Measurements from ENCODE around the gene ATP11A.

Gene ATP11A

DNA sequence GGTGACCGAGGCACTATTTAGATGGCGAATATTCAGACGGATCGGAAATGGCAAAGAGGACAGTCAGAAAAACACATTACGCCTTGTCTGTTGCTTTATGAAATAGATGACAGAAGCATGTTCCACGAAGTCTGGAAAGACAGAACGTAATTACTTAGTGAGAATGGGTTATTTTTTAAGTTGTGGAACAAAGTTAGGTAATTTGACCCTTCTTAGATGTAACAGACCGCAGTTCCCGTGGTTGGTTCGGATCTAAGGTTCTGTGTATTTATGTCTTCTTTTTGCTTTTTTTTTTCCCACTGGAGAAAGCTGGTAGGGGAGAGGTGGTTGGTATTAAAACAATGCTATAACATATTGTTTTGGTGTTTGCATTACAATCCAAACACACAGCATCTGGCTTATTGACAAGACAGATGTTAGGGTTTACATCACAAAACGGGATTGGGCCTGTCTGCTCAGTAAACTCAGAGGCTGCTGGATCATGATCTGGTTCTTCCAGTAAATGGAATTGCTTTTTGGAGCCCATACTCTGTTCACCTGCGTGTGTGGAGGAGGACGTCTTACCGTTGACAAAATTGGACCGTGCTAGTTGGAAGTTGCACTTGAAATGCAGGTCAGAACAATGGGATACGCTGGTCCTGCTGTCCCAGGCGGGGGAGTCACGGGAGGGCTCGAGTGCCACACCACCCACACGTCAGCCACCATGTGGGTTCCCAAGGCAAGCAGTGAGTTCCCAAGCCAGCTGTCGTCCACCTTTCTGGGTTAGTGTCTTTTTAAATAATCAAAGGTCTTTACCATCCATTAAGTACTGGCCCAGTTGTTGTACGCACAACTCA lies 13.8 kb downstream of the ATP11A start:
- no peak overlapping the region for H3K23ac ChIP-seq (ENCODE audit: low read length)
- H4K91ac ChIP-seq (ENCODE audit: low read depth, low read length) = no peak overlapping the region
- no peak overlapping the region for H2BK120ac ChIP-seq (ENCODE audit: insufficient read depth, low read length, poor library complexity)
- WGBS (ENCODE audit: extremely low coverage, insufficient coverage, insufficient read length) = no CpG with 5 or more reads among the region's 22 CpGs
- H3K14ac ChIP-seq (ENCODE audit: low read length) = no peak overlapping the region
- no peak overlapping the region for H3K4me2 ChIP-seq (ENCODE audit: low read length)
- no peak overlapping the region for H3K9ac ChIP-seq (ENCODE audit: low read length)
- no peak overlapping the region for H3K27ac ChIP-seq (ENCODE audit: low read depth, low read length)
- H2BK12ac ChIP-seq (ENCODE audit: low read length) = no peak overlapping the region
- H3K9me3 ChIP-seq (ENCODE audit: insufficient read depth, low read depth, low read length) = no peaks in the 10 kb centered on the region
- DNase-seq = no peak
- H3K18ac ChIP-seq (ENCODE audit: low read length) = no peak overlapping the region
- no peak overlapping the region for H2AK5ac ChIP-seq (ENCODE audit: low read length)
- no peaks in the 10 kb centered on the region for H3K27me3 ChIP-seq (ENCODE audit: insufficient read depth, low read length)
- H3K36me3 ChIP-seq (ENCODE audit: control insufficient read depth in 1 of 2, insufficient read depth in 2 of 2, low read length in 2 of 2) = no peaks in the 10 kb centered on the region
- H3K4me3 ChIP-seq (ENCODE audit: low read depth, low read length) = no peak overlapping the region
- no peak overlapping the region for H4K8ac ChIP-seq (ENCODE audit: low read depth, low read length)
- H3K4ac ChIP-seq (ENCODE audit: low read depth, low read length) = peak overlapping the region; percentile 42
- H2AFZ ChIP-seq (ENCODE audit: insufficient read depth, low read length, poor library complexity) = no peak overlapping the region
- H3K4me1 ChIP-seq (ENCODE audit: control insufficient read depth in 1 of 2, insufficient read depth in 2 of 2, low read length in 2 of 2) = peaks cover 16 to 18% of the 10 kb centered on the region in 2 experiments
- no peak overlapping the region for H2BK5ac ChIP-seq (ENCODE audit: low read depth, low read length, poor library complexity)
- no peak overlapping the region for H4K12ac ChIP-seq (ENCODE audit: low read depth, low read length)
- H3K79me2 ChIP-seq (ENCODE audit: control insufficient read depth, insufficient read depth, low read length, poor library complexity) = peaks cover 22% of the 10 kb centered on the region
- no peaks in the 10 kb centered on the region for H3K79me1 ChIP-seq (ENCODE audit: low read length)

DNA sequence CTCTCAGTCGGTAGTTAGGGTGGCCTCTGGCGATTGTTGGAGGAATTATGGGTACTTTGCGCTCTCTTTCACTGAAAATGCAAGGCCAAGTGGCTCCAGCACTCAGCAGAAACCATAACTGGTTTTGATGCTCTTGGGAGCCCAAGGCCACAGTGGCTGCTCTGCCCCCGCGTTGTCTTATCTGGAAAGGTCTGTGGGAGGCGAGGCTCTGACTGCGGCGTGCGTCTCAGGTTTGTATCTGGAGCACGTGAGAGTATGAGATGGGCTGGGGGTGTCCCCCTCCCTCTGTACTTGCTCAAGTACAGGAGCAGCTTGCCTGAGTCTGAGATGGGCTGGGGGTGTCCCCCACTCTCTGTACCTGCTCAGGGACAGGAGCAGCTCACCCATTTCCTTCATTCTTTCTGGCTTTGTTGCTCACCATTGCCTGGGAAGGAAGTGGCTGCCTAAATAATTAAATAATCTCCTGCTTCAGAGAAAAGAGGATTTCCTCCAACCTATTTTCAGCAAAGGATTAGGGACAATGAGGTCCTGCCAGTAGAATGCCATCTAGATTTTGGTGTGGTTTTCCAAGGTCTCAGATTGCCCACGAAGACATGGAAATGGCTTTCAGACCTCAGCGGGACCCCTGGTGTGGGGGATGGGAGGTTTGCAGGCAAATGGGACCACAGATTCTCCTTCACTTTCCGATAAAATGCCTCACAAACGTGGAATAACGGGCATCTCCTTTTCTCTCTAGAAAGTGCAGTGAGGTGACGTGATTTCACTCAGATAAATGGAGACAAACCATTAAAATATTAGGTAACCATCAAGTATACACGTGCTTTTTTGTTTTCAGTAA lies 14.7 kb downstream of the ATP11A start:
- H2BK12ac ChIP-seq (ENCODE audit: low read length) = no peak overlapping the region
- H3K14ac ChIP-seq (ENCODE audit: low read length) = no peak overlapping the region
- no peak overlapping the region for H4K12ac ChIP-seq (ENCODE audit: low read depth, low read length)
- peaks cover 20% of the 10 kb centered on the region for H3K79me2 ChIP-seq (ENCODE audit: control insufficient read depth, insufficient read depth, low read length, poor library complexity)
- no peak overlapping the region for H3K4me3 ChIP-seq (ENCODE audit: low read depth, low read length)
- H3K36me3 ChIP-seq (ENCODE audit: control insufficient read depth in 1 of 2, insufficient read depth in 2 of 2, low read length in 2 of 2) = no peaks in the 10 kb centered on the region
- H3K9ac ChIP-seq (ENCODE audit: low read length) = no peak overlapping the region
- peak overlapping the region; percentile 16 for H3K4ac ChIP-seq (ENCODE audit: low read depth, low read length)
- no peaks in the 10 kb centered on the region for H3K79me1 ChIP-seq (ENCODE audit: low read length)
- H2BK5ac ChIP-seq (ENCODE audit: low read depth, low read length, poor library complexity) = no peak overlapping the region
- H3K27me3 ChIP-seq (ENCODE audit: insufficient read depth, low read length) = no peaks in the 10 kb centered on the region
- no peak overlapping the region for H4K8ac ChIP-seq (ENCODE audit: low read depth, low read length)
- no peak overlapping the region for H2BK120ac ChIP-seq (ENCODE audit: insufficient read depth, low read length, poor library complexity)
- H3K23ac ChIP-seq (ENCODE audit: low read length) = no peak overlapping the region
- no peak overlapping the region for H2AFZ ChIP-seq (ENCODE audit: insufficient read depth, low read length, poor library complexity)
- peak overlapping the region; percentile 8 for H3K18ac ChIP-seq (ENCODE audit: low read length)
- no peaks in the 10 kb centered on the region for H3K9me3 ChIP-seq (ENCODE audit: insufficient read depth, low read depth, low read length)
- no peak overlapping the region for H3K4me2 ChIP-seq (ENCODE audit: low read length)
- WGBS (ENCODE audit: extremely low coverage, insufficient coverage, insufficient read length) = no CpG with 5 or more reads among the region's 17 CpGs
- H3K27ac ChIP-seq (ENCODE audit: low read depth, low read length) = no peak overlapping the region
- DNase-seq = no peak
- H4K91ac ChIP-seq (ENCODE audit: low read depth, low read length) = no peak overlapping the region
- H2AK5ac ChIP-seq (ENCODE audit: low read length) = no peak overlapping the region
- peaks cover 16% of the 10 kb centered on the region in 2 experiments for H3K4me1 ChIP-seq (ENCODE audit: control insufficient read depth in 1 of 2, insufficient read depth in 2 of 2, low read length in 2 of 2)

DNA sequence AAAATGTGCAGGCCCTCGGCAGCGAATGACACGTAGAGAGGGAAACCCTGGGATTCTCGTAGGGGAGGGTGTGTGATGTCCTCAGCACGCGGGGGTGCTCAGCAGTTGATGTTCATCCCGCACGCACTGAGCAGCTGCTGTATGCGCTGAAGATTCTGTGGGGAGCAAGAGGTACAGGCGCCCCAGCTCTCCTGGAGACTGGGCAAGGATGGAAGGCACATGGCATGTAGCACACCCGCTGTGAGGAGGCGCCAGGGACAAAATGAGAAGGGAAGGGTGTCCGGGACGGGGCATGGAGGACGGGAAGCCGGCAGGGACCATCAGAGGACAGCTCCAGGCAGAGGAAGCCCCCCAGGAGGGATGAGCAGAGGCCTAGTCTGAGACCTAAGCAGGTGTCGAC lies 15.4 kb downstream of the ATP11A start:
- Histone ChIP-seq H3K14ac (ENCODE audit: low read length) (no peak overlapping the region), H4K8ac (ENCODE audit: low read depth, low read length) (no peak overlapping the region), H3K79me2 (ENCODE audit: control insufficient read depth, insufficient read depth, low read length, poor library complexity) (peaks cover 16% of the 10 kb centered on the region), H3K79me1 (ENCODE audit: low read length) (peaks cover 2% of the 10 kb centered on the region), H3K9me3 (ENCODE audit: insufficient read depth, low read depth, low read length) (peaks cover 3% of the 10 kb centered on the region), H4K91ac (ENCODE audit: low read depth, low read length) (no peak overlapping the region), H2AFZ (ENCODE audit: insufficient read depth, low read length, poor library complexity) (no peak overlapping the region), H3K36me3 (ENCODE audit: control insufficient read depth in 1 of 2, insufficient read depth in 2 of 2, low read length in 2 of 2) (no peaks in the 10 kb centered on the region), H2BK12ac (ENCODE audit: low read length) (no peak overlapping the region), H3K27me3 (ENCODE audit: insufficient read depth, low read length) (no peaks in the 10 kb centered on the region), H3K4me1 (ENCODE audit: control insufficient read depth in 1 of 2, insufficient read depth in 2 of 2, low read length in 2 of 2) (peaks cover 22% of the 10 kb centered on the region in 2 experiments), H2AK5ac (ENCODE audit: low read length) (peak overlapping the region; percentile 66), H3K9ac (ENCODE audit: low read length) (no peak overlapping the region), H3K4me2 (ENCODE audit: low read length) (no peak overlapping the region), H3K27ac (ENCODE audit: low read depth, low read length) (no peak overlapping the region), H3K23ac (ENCODE audit: low read length) (no peak overlapping the region), H2BK5ac (ENCODE audit: low read depth, low read length, poor library complexity) (no peak overlapping the region), H4K12ac (ENCODE audit: low read depth, low read length) (no peak overlapping the region), H3K18ac (ENCODE audit: low read length) (peak overlapping the region; percentile 30), H2BK120ac (ENCODE audit: insufficient read depth, low read length, poor library complexity) (no peak overlapping the region), H3K4me3 (ENCODE audit: low read depth, low read length) (no peak overlapping the region), H3K4ac (ENCODE audit: low read depth, low read length) (peak overlapping the region; percentile 83)
- no CpG with 5 or more reads among the region's 17 CpGs for WGBS (ENCODE audit: extremely low coverage, insufficient coverage, insufficient read length)
- no peak for DNase-seq

DNA sequence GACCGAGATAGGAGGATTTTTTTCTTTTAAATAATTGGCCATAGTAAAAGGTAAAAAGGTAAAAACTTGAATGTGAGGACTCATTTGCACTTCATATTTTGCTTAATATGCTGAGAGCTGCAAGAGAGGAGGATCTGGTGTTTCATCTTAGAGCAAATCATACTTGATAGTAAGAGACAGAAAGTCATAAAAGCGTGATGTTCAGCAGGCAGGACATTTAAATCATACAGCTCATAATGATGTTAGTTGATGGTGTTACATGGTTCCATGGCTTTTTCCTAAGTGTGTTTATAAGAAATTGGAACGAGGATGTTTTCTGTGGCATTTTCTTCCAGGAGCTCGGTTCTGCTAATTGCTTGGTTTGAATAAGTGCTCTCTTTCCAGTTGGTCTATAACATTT lies 16.3 kb downstream of the ATP11A start:
- H3K23ac ChIP-seq (ENCODE audit: low read length) = no peak overlapping the region
- WGBS (ENCODE audit: extremely low coverage, insufficient coverage, insufficient read length) = no CpG with 5 or more reads among the region's 4 CpGs

More for the DNA sequence above, 16.3 kb downstream of the ATP11A start:
- no peak for DNase-seq
- Histone ChIP-seq H2AFZ (ENCODE audit: insufficient read depth, low read length, poor library complexity) (no peak overlapping the region), H3K79me1 (ENCODE audit: low read length) (peaks cover 7% of the 10 kb centered on the region), H4K8ac (ENCODE audit: low read depth, low read length) (no peak overlapping the region), H2BK5ac (ENCODE audit: low read depth, low read length, poor library complexity) (no peak overlapping the region), H3K79me2 (ENCODE audit: control insufficient read depth, insufficient read depth, low read length, poor library complexity) (peaks cover 13% of the 10 kb centered on the region), H3K36me3 (ENCODE audit: control insufficient read depth in 1 of 2, insufficient read depth in 2 of 2, low read length in 2 of 2) (no peaks in the 10 kb centered on the region), H3K27me3 (ENCODE audit: insufficient read depth, low read length) (no peaks in the 10 kb centered on the region), H3K9ac (ENCODE audit: low read length) (no peak overlapping the region), H4K12ac (ENCODE audit: low read depth, low read length) (no peak overlapping the region), H3K4me1 (ENCODE audit: control insufficient read depth in 1 of 2, insufficient read depth in 2 of 2, low read length in 2 of 2) (peaks cover 28 to 29% of the 10 kb centered on the region in 2 experiments), H4K91ac (ENCODE audit: low read depth, low read length) (no peak overlapping the region), H2BK12ac (ENCODE audit: low read length) (no peak overlapping the region), H3K27ac (ENCODE audit: low read depth, low read length) (no peak overlapping the region), H3K14ac (ENCODE audit: low read length) (no peak overlapping the region), H3K4me2 (ENCODE audit: low read length) (no peak overlapping the region), H3K4me3 (ENCODE audit: low read depth, low read length) (no peak overlapping the region), H3K4ac (ENCODE audit: low read depth, low read length) (no peak overlapping the region), H3K9me3 (ENCODE audit: insufficient read depth, low read depth, low read length) (peaks cover 3% of the 10 kb centered on the region), H2BK120ac (ENCODE audit: insufficient read depth, low read length, poor library complexity) (no peak overlapping the region), H3K18ac (ENCODE audit: low read length) (no peak overlapping the region), H2AK5ac (ENCODE audit: low read length) (no peak overlapping the region)
